GM12873 (cell line): Measurements from ENCODE around the gene INPP5A.

Source experiments
- CTCF ChIP-seq: IDR thresholded peaks from 2 replicates; pipeline ENCODE4 v1.5.1; 2012; ENCODE audit warnings: low read depth, mild to moderate bottlenecking, moderate library complexity, low read length, control low read depth; ENCODE audit not compliant: insufficient read depth; ENCODE audit errors: missing control alignments

INPP5A gene

GRCh38 chr10:132667342-132668047, 129.9 kb downstream of the INPP5A start:
- TF ChIP-seq CTCF = no peak

- no peak for TF ChIP-seq CTCF
These were observed 130.4 kb downstream of the INPP5A start for GRCh38 chr10:132668048-132668394.

- no peak for TF ChIP-seq CTCF
These were observed 131.7 kb downstream of the INPP5A start for GRCh38 chr10:132669208-132669861.

GRCh38 chr10:132670546-132671227, 133.1 kb downstream of the INPP5A start:
- no peak for TF ChIP-seq CTCF

GRCh38 chr10:132671228-132672154, 133.9 kb downstream of the INPP5A start:
- no peak for TF ChIP-seq CTCF

GRCh38 chr10:132674311-132674710, 136.7 kb downstream of the INPP5A start:
- no peak for TF ChIP-seq CTCF
